Nephron (organoid): ENCODE results near the gene TNFRSF8.

Experiments used
- H3K27ac Mint-ChIP-seq, 3 experiments: 2 replicates each; pipeline ENCODE4 v1.8.0; 2020; ENCODE audit warnings: mixed read lengths in 3 of 3, mild to moderate bottlenecking in 2 of 3, moderate library complexity in 1 of 3
- H3K27me3 Mint-ChIP-seq: 2 replicates; pipeline ENCODE4 v1.8.0; 2021; ENCODE audit warnings: low read depth, mild to moderate bottlenecking, moderate library complexity, mixed read lengths
- H3K36me3 Mint-ChIP-seq: 2 replicates; pipeline ENCODE4 v1.8.0; 2020; ENCODE audit warnings: low read depth, mixed read lengths
- H3K4me1 Mint-ChIP-seq: 2 replicates; pipeline ENCODE4 v1.8.0; 2020; ENCODE audit warnings: mixed read lengths
- H3K4me3 Mint-ChIP-seq, 3 experiments: 2 replicates each; pipeline ENCODE4 v1.8.0; 2020; ENCODE audit warnings: mild to moderate bottlenecking in 3 of 3, mixed read lengths in 3 of 3, moderate library complexity in 2 of 3
- H3K9me3 Mint-ChIP-seq: 2 replicates; pipeline ENCODE4 v1.8.0; 2020; ENCODE audit warnings: mixed read lengths
- TF ChIP-seq, protein P1 (sequence below), 3 experiments: fragments of 200-600 bp; sonication (generic); IDR thresholded peaks; one replicate each; pipeline ENCODE4 v1.5.0; 2021; ENCODE audit warnings: antibody characterized with exemption in 3 of 3; ENCODE audit not compliant: unreplicated experiment in 3 of 3

TNFRSF8 gene

GRCh38 chr1:12188115-12188514 lies 125.0 kb downstream of the TNFRSF8 start:
- H3K27me3 Mint-ChIP-seq: peaks cover 17% of the 10 kb centered on the region

GRCh38 chr1:12188657-12189327 lies 125.7 kb downstream of the TNFRSF8 start:
- H3K4me1 Mint-ChIP-seq: peaks cover 6% of the 10 kb centered on the region
- no peaks in the 10 kb centered on the region for H3K36me3 Mint-ChIP-seq
- no peaks in the 10 kb centered on the region for H3K9me3 Mint-ChIP-seq
- H3K4me3 Mint-ChIP-seq: no peak overlapping the region
- no peak overlapping the region for H3K27ac Mint-ChIP-seq
- H3K27me3 Mint-ChIP-seq: peaks cover 17% of the 10 kb centered on the region
- TF ChIP-seq, protein P1, sequence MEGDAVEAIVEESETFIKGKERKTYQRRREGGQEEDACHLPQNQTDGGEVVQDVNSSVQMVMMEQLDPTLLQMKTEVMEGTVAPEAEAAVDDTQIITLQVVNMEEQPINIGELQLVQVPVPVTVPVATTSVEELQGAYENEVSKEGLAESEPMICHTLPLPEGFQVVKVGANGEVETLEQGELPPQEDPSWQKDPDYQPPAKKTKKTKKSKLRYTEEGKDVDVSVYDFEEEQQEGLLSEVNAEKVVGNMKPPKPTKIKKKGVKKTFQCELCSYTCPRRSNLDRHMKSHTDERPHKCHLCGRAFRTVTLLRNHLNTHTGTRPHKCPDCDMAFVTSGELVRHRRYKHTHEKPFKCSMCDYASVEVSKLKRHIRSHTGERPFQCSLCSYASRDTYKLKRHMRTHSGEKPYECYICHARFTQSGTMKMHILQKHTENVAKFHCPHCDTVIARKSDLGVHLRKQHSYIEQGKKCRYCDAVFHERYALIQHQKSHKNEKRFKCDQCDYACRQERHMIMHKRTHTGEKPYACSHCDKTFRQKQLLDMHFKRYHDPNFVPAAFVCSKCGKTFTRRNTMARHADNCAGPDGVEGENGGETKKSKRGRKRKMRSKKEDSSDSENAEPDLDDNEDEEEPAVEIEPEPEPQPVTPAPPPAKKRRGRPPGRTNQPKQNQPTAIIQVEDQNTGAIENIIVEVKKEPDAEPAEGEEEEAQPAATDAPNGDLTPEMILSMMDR (IDR thresholded peaks at IDR 0.05; ENCODE audit: unreplicated experiment in 3 of 3): no peak

More at GRCh38 chr1:12188115-12188514, 125.0 kb downstream of the TNFRSF8 start:
- Mint-ChIP-seq H3K27ac (no peak overlapping the region), H3K4me1 (peaks cover 9% of the 10 kb centered on the region), H3K9me3 (no peaks in the 10 kb centered on the region), H3K4me3 (no peak overlapping the region), H3K36me3 (no peaks in the 10 kb centered on the region)
- TF ChIP-seq, protein P1 (IDR thresholded peaks at IDR 0.05; ENCODE audit: unreplicated experiment in 3 of 3): no peak

GRCh38 chr1:12189328-12189682 lies 126.2 kb downstream of the TNFRSF8 start:
- TF ChIP-seq, protein P1 (IDR thresholded peaks at IDR 0.05; ENCODE audit: unreplicated experiment in 3 of 3): no peak
- no peaks in the 10 kb centered on the region for H3K9me3 Mint-ChIP-seq
- no peak overlapping the region for H3K27ac Mint-ChIP-seq
- H3K4me3 Mint-ChIP-seq: no peak overlapping the region
- H3K36me3 Mint-ChIP-seq: no peaks in the 10 kb centered on the region
- H3K4me1 Mint-ChIP-seq: peaks cover under 1% of the 10 kb centered on the region
- peaks cover 17% of the 10 kb centered on the region for H3K27me3 Mint-ChIP-seq

GRCh38 chr1:12191242-12192032 lies 128.3 kb downstream of the TNFRSF8 start:
- no peaks in the 10 kb centered on the region for H3K9me3 Mint-ChIP-seq
- H3K27ac Mint-ChIP-seq: no peak overlapping the region
- H3K27me3 Mint-ChIP-seq: peaks cover 13% of the 10 kb centered on the region
- no peak overlapping the region for H3K4me3 Mint-ChIP-seq
- TF ChIP-seq, protein P1 (IDR thresholded peaks at IDR 0.05; ENCODE audit: unreplicated experiment in 3 of 3): no peak
- no peaks in the 10 kb centered on the region for H3K36me3 Mint-ChIP-seq
- H3K4me1 Mint-ChIP-seq: no peaks in the 10 kb centered on the region
